Endothelial cell of umbilical vein (primary cell): Measurements from ENCODE around the gene CGRRF1. TPM values are rescaled to one million over a fixed set of nuclear protein-coding genes. Genes with fewer than 3 reads are reported as not detected.

Experiments
- BruUV-seq: library from RNA; stranded (reverse); fragments of 400-500 nt; replicated peaks from 2 replicates; lab custom pipeline; 2021; lab: Mats Ljungman, UMichigan
- CTCF ChIA-PET: fragments of 300-600, 350-600 bp; sonication (Branson Sonifier 250); formaldehyde crosslinking; loops from one replicate; lab custom pipeline; 2021; ENCODE audit warnings: antibody characterized with exemption, inconsistent platforms; lab: Charles Lee
- POLR2A ChIA-PET: fragments of 300-600, 350-600 bp; sonication (Branson Sonifier 250); formaldehyde crosslinking; loops from one replicate; lab custom pipeline; 2021; ENCODE audit warnings: antibody characterized with exemption, inconsistent platforms; lab: Charles Lee
- DNase-seq: peaks from one replicate; pipeline ENCODE4 v3.0.0-alpha.2; 2011; ENCODE audit warnings: low read depth, low spot score
- FAIRE-seq: peaks from 2 replicates; lab custom pipeline; 2011; peaks lifted over from hg19 to GRCh38; lab: Jason Lieb, UNC
- H2AFZ ChIP-seq: 2 replicates; pipeline ENCODE4 v1.6.0; 2012; ENCODE audit warnings: low read depth, low read length, control low read depth, inconsistent platforms
- H3K27ac ChIP-seq: 2 replicates; pipeline ENCODE4 v1.5.1; 2011; ENCODE audit warnings: low read depth, mild to moderate bottlenecking, control low read depth, low read length, moderate library complexity; ENCODE audit not compliant: insufficient read depth
- H3K27me3 ChIP-seq, 2 experiments: 2 replicates each; pipeline versions ENCODE4 v1.6.0 to v1.6.1; 2011; ENCODE audit warnings: low read length in 2 of 2, mixed read lengths in 1 of 2; ENCODE audit not compliant: control insufficient read depth in 2 of 2, insufficient read depth in 2 of 2
- H3K36me3 ChIP-seq, 2 experiments: 2 replicates in 1 of 2; 3 replicates in 1 of 2; pipeline ENCODE4 v1.5.1; 2011; ENCODE audit warnings: low read length in 2 of 2, mild to moderate bottlenecking in 1 of 2, moderate library complexity in 1 of 2; ENCODE audit not compliant: control insufficient read depth in 2 of 2, insufficient read depth in 2 of 2; ENCODE audit errors: extremely low read depth in 1 of 2
- H3K4me1 ChIP-seq: 3 replicates; pipeline ENCODE4 v1.5.1; 2011; ENCODE audit warnings: mild to moderate bottlenecking, low read length; ENCODE audit not compliant: control insufficient read depth, insufficient read depth; ENCODE audit errors: extremely low read depth
- H3K4me2 ChIP-seq: 2 replicates; pipeline ENCODE4 v1.6.1; 2011; ENCODE audit warnings: low read length, control low read depth, mixed read lengths; ENCODE audit not compliant: insufficient read depth
- H3K4me3 ChIP-seq, 3 experiments: fragments of 200-600 bp in 1 of 3; sonication (generic), shearing (Covaris generic) in 1 of 3; replicated peaks in 1 of 3; 2 replicates each; pipeline ENCODE4 v1.5.1; 2011 to 2016; ENCODE audit warnings: control low read depth in 3 of 3, low read length in 3 of 3, mild to moderate bottlenecking in 2 of 3, inconsistent platforms in 1 of 3, low read depth in 1 of 3, moderate library complexity in 1 of 3; ENCODE audit not compliant: insufficient read depth in 1 of 3
- H3K79me2 ChIP-seq: 2 replicates; pipeline ENCODE4 v1.6.0; 2012; ENCODE audit warnings: low read length, inconsistent platforms; ENCODE audit not compliant: control insufficient read depth, insufficient read depth
- H3K9ac ChIP-seq: replicated peaks from 2 replicates; pipeline ENCODE3; 2011; ENCODE audit warnings: low read length, control low read depth; ENCODE audit not compliant: insufficient read depth; ENCODE audit errors: extremely low read depth
- H3K9me1 ChIP-seq: replicated peaks from 3 replicates; pipeline ENCODE4 v1.6.0; 2011; ENCODE audit warnings: mild to moderate bottlenecking, low read length; ENCODE audit not compliant: control insufficient read depth, insufficient read depth; ENCODE audit errors: extremely low read depth
- H3K9me3 ChIP-seq: replicated peaks from 2 replicates; pipeline ENCODE4 v1.5.1; 2012; ENCODE audit warnings: low read length, inconsistent platforms; ENCODE audit not compliant: control insufficient read depth, insufficient read depth
- H4K20me1 ChIP-seq: replicated peaks from 2 replicates; pipeline ENCODE3; 2011; ENCODE audit warnings: mild to moderate bottlenecking, low read length; ENCODE audit not compliant: control insufficient read depth, insufficient read depth; ENCODE audit errors: extremely low read depth
- CTCF ChIP-seq, 2 donors: IDR thresholded peaks; 1 replicate in 1 of 2; 2 replicates in 1 of 2; pipeline ENCODE4 v1.5.1; 2011; ENCODE audit warnings: low read length in 2 of 2, mild to moderate bottlenecking in 2 of 2, moderate library complexity in 2 of 2, control low read depth in 1 of 2, inconsistent platforms in 1 of 2, low read depth in 1 of 2; ENCODE audit not compliant: insufficient read depth in 1 of 2; ENCODE audit errors: extremely low read depth in 1 of 2
- EZH2 ChIP-seq: IDR thresholded peaks from 2 replicates; pipeline ENCODE4 v1.6.1; 2012; ENCODE audit warnings: borderline replicate concordance, low read depth, mild to moderate bottlenecking, moderate library complexity, low read length, inconsistent platforms; ENCODE audit not compliant: severe bottlenecking
- FOS ChIP-seq: IDR thresholded peaks from 2 replicates; pipeline ENCODE4 v1.6.1; 2011; ENCODE audit warnings: mild to moderate bottlenecking, low read length, moderate library complexity, borderline replicate concordance; ENCODE audit not compliant: insufficient read depth
- GATA2 ChIP-seq: IDR thresholded peaks from 2 replicates; pipeline ENCODE4 v1.7.0; 2011; ENCODE audit warnings: low read depth, mild to moderate bottlenecking, moderate library complexity, mixed read lengths, low read length; ENCODE audit not compliant: insufficient read length, insufficient read depth
- JUN ChIP-seq: IDR thresholded peaks from 2 replicates; pipeline ENCODE4 v1.6.1; 2011; ENCODE audit warnings: borderline replicate concordance, low read depth; ENCODE audit not compliant: insufficient read length, insufficient read depth
- MAX ChIP-seq: IDR thresholded peaks from 2 replicates; pipeline ENCODE4 v1.6.1; 2011; ENCODE audit not compliant: insufficient read depth, insufficient read length
- MYC ChIP-seq: IDR thresholded peaks from one replicate; pipeline ENCODE4 v1.6.1; 2011; ENCODE audit warnings: mild to moderate bottlenecking, low read depth, low read length
- POLR2A ChIP-seq: IDR thresholded peaks from 2 replicates; pipeline ENCODE4 v1.6.1; 2012; ENCODE audit warnings: low read depth, mild to moderate bottlenecking, control low read depth, low read length
- POLR2AphosphoS5 ChIP-seq: IDR thresholded peaks from 2 replicates; pipeline ENCODE4 v1.6.1; 2012; ENCODE audit warnings: low read depth, mild to moderate bottlenecking, control low read depth, low read length, moderate library complexity; ENCODE audit not compliant: insufficient read depth
- dilution Hi-C: fragments of 300-500 bp; cut with MboI; formaldehyde crosslinking; loops from one replicate; pipeline ENCODE4 v1.15.0; 2019; ENCODE audit warnings: low sequenced_read_pairs; ENCODE audit not compliant: extremely low pct_ligation_motif_present
- intact Hi-C: fragments of 100-400 bp; cut with micrococcal nuclease; formaldehyde crosslinking; loops from one replicate; pipeline ENCODE4 v1.10.0; 2022
- polyA plus RNA-seq, 4 experiments: library from polyadenylated mRNA; depleted of rRNA in 3 of 4; stranded (reverse) in 3 of 4; unstranded in 1 of 4; fragments of >200 nt; gene quantifications; 2 replicates each; pipeline versions ENCODE4 v1.2.1 to v1.2.3, GENCODE V29; 2011 to 2012; ENCODE audit warnings: missing spikeins in 1 of 4
- total RNA-seq: library from RNA; stranded (reverse); gene quantifications from 2 replicates; pipeline ENCODE4 v1.2.3, GENCODE V29; 2021

CGRRF1 gene
- total and polyA plus RNA-seq, 2 donors (not counting 3 experiments of a cell fraction or from before 2014, with no cell fraction given): 6.6 to 15.7 TPM

GRCh38 chr14:54489318-54489683 lies 20.4 kb upstream of the CGRRF1 start:
- CTCF ChIA-PET: no interaction called here
- H4K20me1 ChIP-seq: no peaks in the 10 kb centered on the region
- dilution Hi-C loops: no loop called here
- no peaks in the 10 kb centered on the region for H3K27me3 ChIP-seq
- peaks cover 29% of the 10 kb centered on the region for H3K79me2 ChIP-seq
- peak overlapping the region; percentile 96 for H3K9ac ChIP-seq
- H3K4me1 ChIP-seq: peaks cover 13% of the 10 kb centered on the region
- POLR2A ChIA-PET: no interaction called here
- intact Hi-C loops: loop anchor here (2.0 kb wide), 1 partner anchor 76 kb away; no protein-coding TSS in a partner anchor
- FAIRE-seq: no peak
- H3K27ac ChIP-seq: peak overlapping the region; percentile 36
- peak overlapping the region in 2 of 3 experiments; percentile 18 to 38 for H3K4me3 ChIP-seq
- no peak for DNase-seq
- H3K36me3 ChIP-seq: no peaks in the 10 kb centered on the region
- H3K4me2 ChIP-seq: peak overlapping the region; percentile 53
- no peaks in the 10 kb centered on the region for H3K9me1 ChIP-seq
- peak overlapping the region; percentile 96 for H2AFZ ChIP-seq
- no peaks in the 10 kb centered on the region for H3K9me3 ChIP-seq
- TF ChIP-seq EZH2 (no peak), POLR2AphosphoS5 (no peak), JUN (no peak), GATA2 (no peak), MAX (no peak), MYC (no peak), POLR2A (no peak), CTCF (IDR thresholded peaks at IDR 0.05; ENCODE audit: extremely low read depth in 1 of 2, insufficient read depth in 1 of 2, low read depth in 1 of 2, low read length in 2 of 2) (no peak), FOS (no peak)
- BruUV-seq: no TSS peak
